Activated naive CD8-positive, alpha-beta T cell treated with anti-CD3 and anti-CD28 coated beads, Interleukin-2, amount 10 ng/mL, durations not matched to agents 7 days and 5 days (primary cell): ENCODE data around the gene TMEM201. TPM values are rescaled to one million over a fixed set of nuclear protein-coding genes. Genes with fewer than 3 reads are reported as not detected.
"Not testable (repeated sequence)": the region's sequence is repeated elsewhere in the genome, so short reads cannot be mapped to it uniquely, and the experiment has no call there.

Source experiments
- ATAC-seq: fragments of 150-1000 bp; cut with Tn5 transposase; one replicate; pipeline ENCODE4 v1.10.0; 2021; ENCODE audit warnings: low read depth, moderate library complexity
- POLR2A ChIA-PET: fragments of 350-600 bp; sonication (Branson Sonifier 250); formaldehyde crosslinking; loops from one replicate; lab custom pipeline; 2021; ENCODE audit warnings: antibody characterized with exemption; lab: Charles Lee
- DNase-seq: peaks from one replicate; pipeline ENCODE4 v3.0.0; 2021
- H3K27ac Mint-ChIP-seq: one replicate; pipeline ENCODE4 v1.8.0; 2022; ENCODE audit warnings: mild to moderate bottlenecking, mixed read lengths
- H3K27me3 Mint-ChIP-seq: one replicate; pipeline ENCODE4 v1.8.0; 2022; ENCODE audit warnings: mild to moderate bottlenecking, moderate library complexity, mixed read lengths
- H3K36me3 Mint-ChIP-seq: one replicate; pipeline ENCODE4 v1.8.0; 2021; ENCODE audit warnings: mild to moderate bottlenecking, mixed read lengths
- H3K4me1 Mint-ChIP-seq: one replicate; pipeline ENCODE4 v1.8.0; 2021; ENCODE audit warnings: mixed read lengths
- H3K4me3 Mint-ChIP-seq: one replicate; pipeline ENCODE4 v1.8.0; 2022; ENCODE audit warnings: mild to moderate bottlenecking, moderate library complexity, mixed read lengths
- H3K9me3 Mint-ChIP-seq: one replicate; pipeline ENCODE4 v1.8.0; 2021; ENCODE audit warnings: mixed read lengths
- total RNA-seq, 2 experiments: library from RNA; stranded (reverse); gene quantifications; one replicate each; pipeline ENCODE4 v1.2.3, GENCODE V29; 2021

The TMEM201 gene
- total RNA-seq, 2 experiments from 2014 or later, result 16.1 TPM

DNA sequence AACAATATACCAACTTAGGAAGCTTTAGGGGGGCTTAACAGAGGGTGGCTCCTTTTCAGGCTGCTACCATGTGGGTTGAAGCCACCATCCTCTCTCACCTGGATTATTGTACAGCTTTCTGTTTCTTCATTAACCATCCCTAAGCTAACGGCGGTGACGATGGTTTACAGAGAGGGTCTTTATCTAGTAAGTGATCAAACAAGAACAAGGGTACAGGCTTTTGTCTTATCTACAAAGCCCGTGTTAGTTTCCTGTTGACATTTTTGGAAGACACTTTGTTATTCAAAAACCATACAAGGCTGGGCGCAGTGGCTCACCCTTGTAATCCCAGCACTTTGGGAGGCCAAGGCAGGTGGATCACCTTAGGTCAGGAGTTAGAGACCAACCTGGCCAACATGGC lies 29.0 kb upstream of the TMEM201 start:
- DNase-seq, result no peak
- peaks cover 19% of the 10 kb centered on the region for H3K4me1 Mint-ChIP-seq
- ATAC-seq, result no peak
- no peaks in the 10 kb centered on the region for H3K9me3 Mint-ChIP-seq
- H3K4me3 Mint-ChIP-seq, result peak overlapping the region; percentile 19
- POLR2A ChIA-PET, result interaction anchor here (0.7 kb wide), 1 partner anchor 1865 kb away, joined by 3 read pairs; no protein-coding TSS in a partner anchor
- H3K36me3 Mint-ChIP-seq, result peaks cover 29% of the 10 kb centered on the region
- H3K27ac Mint-ChIP-seq, result no peak overlapping the region
- no peaks in the 10 kb centered on the region for H3K27me3 Mint-ChIP-seq

GRCh38 chr1:9560090-9560489 lies 28.6 kb upstream of the TMEM201 start:
- H3K27me3 Mint-ChIP-seq, H3K27ac Mint-ChIP-seq, H3K4me3 Mint-ChIP-seq, ATAC-seq, H3K9me3 Mint-ChIP-seq, DNase-seq: not testable (repeated sequence)
- H3K36me3 Mint-ChIP-seq, result peaks cover 29% of the 10 kb centered on the region
- peaks cover 19% of the 10 kb centered on the region for H3K4me1 Mint-ChIP-seq
- POLR2A ChIA-PET, result interaction anchor here (0.7 kb wide), 1 partner anchor 1865 kb away, joined by 3 read pairs; no protein-coding TSS in a partner anchor

DNA sequence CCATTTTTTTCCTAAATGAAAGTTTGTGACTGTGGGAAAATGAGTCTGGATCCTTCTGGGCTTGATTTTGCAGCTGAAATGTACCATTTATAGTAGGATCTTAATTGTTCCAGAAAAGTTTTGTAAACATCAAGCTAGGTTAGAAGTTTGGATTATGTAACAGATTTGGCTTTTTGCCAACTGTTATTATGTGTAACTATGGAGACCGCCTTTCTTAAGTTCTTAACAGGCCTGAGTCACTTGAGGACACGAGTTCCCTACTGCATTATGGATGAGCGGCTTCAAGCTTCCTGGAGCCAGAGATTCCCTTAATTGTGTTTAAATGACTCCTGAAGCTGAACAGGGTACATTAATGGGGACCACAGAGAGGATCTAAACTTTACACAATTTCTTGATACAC lies 27.3 kb upstream of the TMEM201 start:
- Mint-ChIP-seq H3K9me3 (no peaks in the 10 kb centered on the region), H3K4me1 (peaks cover 19% of the 10 kb centered on the region), H3K36me3 (peaks cover 21% of the 10 kb centered on the region), H3K4me3 (no peak overlapping the region), H3K27me3 (no peaks in the 10 kb centered on the region), H3K27ac (no peak overlapping the region)
- no peak for DNase-seq
- ATAC-seq, result no peak
- POLR2A ChIA-PET, result no interaction called here

- DNase-seq (no peak), ATAC-seq (no peak)
- Mint-ChIP-seq H3K27me3 (no peaks in the 10 kb centered on the region), H3K4me3 (no peak overlapping the region), H3K9me3 (no peaks in the 10 kb centered on the region), H3K27ac (no peak overlapping the region), H3K36me3 (peaks cover 3% of the 10 kb centered on the region), H3K4me1 (peaks cover 2% of the 10 kb centered on the region)
- POLR2A ChIA-PET, result no interaction called here
Measured at GRCh38 chr1:9569267-9569666, 19.4 kb upstream of the TMEM201 start.

DNA sequence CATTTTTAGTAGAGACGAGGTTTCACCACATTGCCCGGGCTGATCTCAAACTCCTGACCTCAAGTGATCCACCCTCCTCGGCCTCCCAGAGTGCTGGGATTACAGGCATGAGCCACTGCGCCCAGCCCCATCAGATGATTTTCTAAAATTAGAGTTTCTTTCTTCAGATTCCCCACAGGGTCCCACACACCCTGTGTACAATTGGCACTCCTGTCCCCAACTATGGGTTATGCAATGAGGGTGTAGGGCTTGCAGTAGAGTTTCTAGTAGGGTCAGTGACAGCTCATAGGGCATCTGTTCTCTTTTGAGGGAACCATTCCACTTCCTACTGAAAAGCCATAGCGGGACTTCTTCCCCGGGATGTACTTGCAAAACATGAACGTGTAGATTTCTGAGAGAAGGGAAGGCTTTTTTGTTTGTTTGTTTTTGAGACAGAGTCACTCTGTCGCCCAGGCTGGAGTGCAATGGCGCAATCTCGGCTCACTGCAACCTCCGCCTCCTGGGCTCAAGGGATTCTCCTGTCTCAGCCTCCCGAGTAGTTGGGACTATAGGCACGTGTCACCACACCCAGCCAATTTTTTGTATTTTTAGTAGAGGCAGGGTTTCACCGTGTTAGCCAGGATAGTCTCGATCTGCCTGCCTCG lies 17.7 kb upstream of the TMEM201 start:
- not testable (repeated sequence) for H3K27me3 Mint-ChIP-seq

GRCh38 chr1:9573723-9574122 lies 15.0 kb upstream of the TMEM201 start:
- Mint-ChIP-seq H3K9me3 (no peaks in the 10 kb centered on the region), H3K27me3 (no peaks in the 10 kb centered on the region), H3K4me3 (no peak overlapping the region), H3K36me3 (peaks cover 2% of the 10 kb centered on the region), H3K27ac (no peak overlapping the region), H3K4me1 (peaks cover 2% of the 10 kb centered on the region)
- no peak for DNase-seq
- ATAC-seq, result no peak
- POLR2A ChIA-PET, result interaction anchor here (0.6 kb wide), 1 partner anchor 72 kb away, joined by 3 read pairs; no protein-coding TSS in a partner anchor

More for the DNA sequence above, 17.7 kb upstream of the TMEM201 start:
- ATAC-seq, H3K4me3 Mint-ChIP-seq, H3K27ac Mint-ChIP-seq, H3K9me3 Mint-ChIP-seq, H3K36me3 Mint-ChIP-seq, DNase-seq, H3K4me1 Mint-ChIP-seq, POLR2A ChIA-PET: not testable (repeated sequence)

- H3K4me1 Mint-ChIP-seq, result no peaks in the 10 kb centered on the region
- POLR2A ChIA-PET, result interaction anchor here (0.6 kb wide), 2 partner anchors 460 to 738 kb away, joined by 3 read pairs; no protein-coding TSS in a partner anchor
- no peaks in the 10 kb centered on the region for H3K27me3 Mint-ChIP-seq
- no peak overlapping the region for H3K4me3 Mint-ChIP-seq
- ATAC-seq, result no peak
- no peak for DNase-seq
- no peaks in the 10 kb centered on the region for H3K9me3 Mint-ChIP-seq
- H3K27ac Mint-ChIP-seq, result no peak overlapping the region
- no peaks in the 10 kb centered on the region for H3K36me3 Mint-ChIP-seq
Measured at GRCh38 chr1:9575486-9575885, 13.2 kb upstream of the TMEM201 start.

DNA sequence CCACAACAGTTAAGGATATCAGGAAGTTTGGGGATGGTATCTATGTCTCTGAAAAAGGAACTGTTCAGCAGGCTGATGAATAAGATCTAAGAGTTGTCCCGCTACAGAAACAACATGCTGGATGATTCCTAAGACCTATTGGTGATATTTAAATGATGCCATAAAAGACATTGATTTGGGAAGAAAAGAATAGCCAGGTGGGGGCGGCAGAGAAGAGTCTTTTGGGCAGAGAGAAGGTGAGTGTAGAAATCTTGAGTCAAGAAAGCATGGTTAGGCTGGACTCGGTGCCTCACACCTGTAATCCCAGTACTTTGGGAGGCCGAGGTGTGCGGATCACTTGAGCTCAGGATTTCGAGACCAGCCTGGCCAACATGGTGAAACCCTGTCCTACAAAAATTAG lies 11.8 kb upstream of the TMEM201 start:
- H3K9me3 Mint-ChIP-seq, result no peaks in the 10 kb centered on the region
- DNase-seq (no peak), ATAC-seq (no peak)
- no peak overlapping the region for H3K4me3 Mint-ChIP-seq
- no peak overlapping the region for H3K27ac Mint-ChIP-seq
- H3K27me3 Mint-ChIP-seq, result no peaks in the 10 kb centered on the region
- peaks cover 3% of the 10 kb centered on the region for H3K36me3 Mint-ChIP-seq
- POLR2A ChIA-PET, result no interaction called here
- no peaks in the 10 kb centered on the region for H3K4me1 Mint-ChIP-seq

DNA sequence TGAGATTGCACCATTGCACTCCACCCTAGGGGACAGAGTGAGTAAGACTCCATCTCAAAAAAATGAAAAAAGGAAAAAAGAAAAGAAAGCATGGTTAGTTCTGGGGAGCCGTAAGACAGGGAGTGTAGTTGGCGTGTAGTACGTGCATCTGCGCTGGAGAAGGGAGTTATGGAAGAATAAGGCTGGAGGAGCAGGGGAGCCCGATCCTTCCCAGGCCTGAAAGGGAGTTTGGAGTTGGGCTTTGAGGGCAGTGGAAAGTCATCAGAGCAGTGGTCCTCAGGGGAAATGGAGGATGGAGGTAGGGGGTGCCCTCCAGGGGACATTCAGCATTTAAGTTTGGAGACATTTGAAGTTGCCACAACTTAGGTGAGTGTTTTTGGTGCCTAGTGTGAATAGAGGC lies 11.3 kb upstream of the TMEM201 start:
- POLR2A ChIA-PET, result no interaction called here
- ATAC-seq (no peak), DNase-seq (no peak)
- Mint-ChIP-seq H3K27ac (no peak overlapping the region), H3K36me3 (peaks cover 3% of the 10 kb centered on the region), H3K4me3 (no peak overlapping the region), H3K9me3 (no peaks in the 10 kb centered on the region), H3K27me3 (no peaks in the 10 kb centered on the region), H3K4me1 (no peaks in the 10 kb centered on the region)

- POLR2A ChIA-PET, result no interaction called here
- Mint-ChIP-seq H3K4me1 (no peaks in the 10 kb centered on the region), H3K27ac (no peak overlapping the region), H3K9me3 (no peaks in the 10 kb centered on the region), H3K36me3 (peaks cover 3% of the 10 kb centered on the region), H3K4me3 (no peak overlapping the region), H3K27me3 (no peaks in the 10 kb centered on the region)
- ATAC-seq (no peak), DNase-seq (no peak)
Measured at GRCh38 chr1:9580942-9581341, 7.8 kb upstream of the TMEM201 start.

GRCh38 chr1:9586147-9586766 lies 2.5 kb upstream of the TMEM201 start:
- H3K4me1 Mint-ChIP-seq, result peaks cover 16% of the 10 kb centered on the region
- H3K36me3 Mint-ChIP-seq, result peaks cover 2% of the 10 kb centered on the region
- no peak for ATAC-seq
- POLR2A ChIA-PET, result interaction anchor here (0.6 to 0.7 kb wide), 2 partner anchors 54 to 314 kb away, joined by 3 read pairs; no protein-coding TSS in a partner anchor
- no peak overlapping the region for H3K4me3 Mint-ChIP-seq
- H3K9me3 Mint-ChIP-seq, result no peaks in the 10 kb centered on the region
- no peak overlapping the region for H3K27ac Mint-ChIP-seq
- DNase-seq, result no peak
- no peaks in the 10 kb centered on the region for H3K27me3 Mint-ChIP-seq

- Mint-ChIP-seq H3K27me3 (no peaks in the 10 kb centered on the region), H3K27ac (peak overlapping the region; percentile 70), H3K36me3 (peaks cover 2% of the 10 kb centered on the region), H3K4me1 (peaks cover 27% of the 10 kb centered on the region), H3K9me3 (no peaks in the 10 kb centered on the region), H3K4me3 (peak overlapping the region; percentile 72)
- POLR2A ChIA-PET, result interaction anchor here (0.5 to 0.9 kb wide), 3 partner anchors 40 to 125 kb away, joined by 3 to 5 read pairs (median 3); no protein-coding TSS in a partner anchor
- DNase-seq, result peak; percentile 64
- ATAC-seq, result peak; percentile 22
Measured at GRCh38 chr1:9589144-9589718, 520 bp downstream of the TMEM201 start.

- no peaks in the 10 kb centered on the region for H3K9me3 Mint-ChIP-seq
- ATAC-seq (no peak), DNase-seq (no peak)
- POLR2A ChIA-PET, result interaction anchor here (0.5 to 0.9 kb wide), 3 partner anchors 40 to 124 kb away, joined by 3 to 5 read pairs (median 3); no protein-coding TSS in a partner anchor
- H3K27ac Mint-ChIP-seq, result peak overlapping the region; percentile 70
- H3K4me3 Mint-ChIP-seq, result peak overlapping the region; percentile 72
- H3K4me1 Mint-ChIP-seq, result peaks cover 27% of the 10 kb centered on the region
- peaks cover 2% of the 10 kb centered on the region for H3K36me3 Mint-ChIP-seq
- H3K27me3 Mint-ChIP-seq, result no peaks in the 10 kb centered on the region
Measured at GRCh38 chr1:9589719-9590157, 1.0 kb downstream of the TMEM201 start.
